Mammary epithelial cell (primary cell): ENCODE results near the gene FARS2.

Experiments
- EZH2 ChIP-seq: IDR thresholded peaks from 2 replicates; pipeline ENCODE4 v1.6.1; 2012; ENCODE audit warnings: low read length, inconsistent platforms, borderline replicate concordance
- TF ChIP-seq, protein P1 (sequence below), 2 donors: IDR thresholded peaks in 1 of 2; conservative IDR thresholded peaks in 1 of 2; 2 replicates each; pipeline ENCODE4 v1.5.1; 2011 to 2012; ENCODE audit warnings: inconsistent platforms in 2 of 2, low read length in 2 of 2, mild to moderate bottlenecking in 2 of 2, control low read depth in 1 of 2, low read depth in 1 of 2; ENCODE audit not compliant: insufficient read depth in 1 of 2; ENCODE audit errors: extremely low read depth in 1 of 2

GRCh38 chr6:5553767-5554166, 292.5 kb downstream of the FARS2 start:
- TF ChIP-seq, protein P1, sequence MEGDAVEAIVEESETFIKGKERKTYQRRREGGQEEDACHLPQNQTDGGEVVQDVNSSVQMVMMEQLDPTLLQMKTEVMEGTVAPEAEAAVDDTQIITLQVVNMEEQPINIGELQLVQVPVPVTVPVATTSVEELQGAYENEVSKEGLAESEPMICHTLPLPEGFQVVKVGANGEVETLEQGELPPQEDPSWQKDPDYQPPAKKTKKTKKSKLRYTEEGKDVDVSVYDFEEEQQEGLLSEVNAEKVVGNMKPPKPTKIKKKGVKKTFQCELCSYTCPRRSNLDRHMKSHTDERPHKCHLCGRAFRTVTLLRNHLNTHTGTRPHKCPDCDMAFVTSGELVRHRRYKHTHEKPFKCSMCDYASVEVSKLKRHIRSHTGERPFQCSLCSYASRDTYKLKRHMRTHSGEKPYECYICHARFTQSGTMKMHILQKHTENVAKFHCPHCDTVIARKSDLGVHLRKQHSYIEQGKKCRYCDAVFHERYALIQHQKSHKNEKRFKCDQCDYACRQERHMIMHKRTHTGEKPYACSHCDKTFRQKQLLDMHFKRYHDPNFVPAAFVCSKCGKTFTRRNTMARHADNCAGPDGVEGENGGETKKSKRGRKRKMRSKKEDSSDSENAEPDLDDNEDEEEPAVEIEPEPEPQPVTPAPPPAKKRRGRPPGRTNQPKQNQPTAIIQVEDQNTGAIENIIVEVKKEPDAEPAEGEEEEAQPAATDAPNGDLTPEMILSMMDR (conservative IDR thresholded peaks at IDR 0.05 in 1 of 2, IDR thresholded peaks at IDR 0.05 in 1 of 2; ENCODE audit: extremely low read depth in 1 of 2, insufficient read depth in 1 of 2, low read depth in 1 of 2, low read length in 2 of 2) = no peak
- TF ChIP-seq EZH2 = no peak
